Calu3 (cell line): ENCODE data around the gene LDAH. TPM values are rescaled to one million over a fixed set of nuclear protein-coding genes. Genes with fewer than 3 reads are reported as not detected.

ENCODE experiments used
- BruUV-seq: library from RNA; stranded (reverse); fragments of 400-500 nt; replicated peaks from 2 replicates; lab custom pipeline; 2021; lab: Mats Ljungman, UMichigan
- CTCF ChIA-PET: fragments of 300-600 bp; sonication (Branson Sonifier 250); formaldehyde crosslinking; loops from one replicate; lab custom pipeline; 2022; ENCODE audit warnings: antibody characterized with exemption; lab: Charles Lee
- DNase-seq: peaks from one replicate; pipeline ENCODE4 v3.0.0; 2022
- H3K27ac Mint-ChIP-seq: one replicate; pipeline ENCODE4 v1.8.0; 2022; ENCODE audit warnings: mixed read lengths; ENCODE audit not compliant: unreplicated experiment
- H3K27me3 Mint-ChIP-seq: one replicate; pipeline ENCODE4 v1.8.0; 2022; ENCODE audit warnings: mixed read lengths; ENCODE audit not compliant: unreplicated experiment
- H3K36me3 Mint-ChIP-seq: one replicate; pipeline ENCODE4 v1.8.0; 2022; ENCODE audit warnings: mild to moderate bottlenecking, moderate library complexity, mixed read lengths; ENCODE audit not compliant: insufficient read depth, unreplicated experiment
- H3K4me1 Mint-ChIP-seq: one replicate; pipeline ENCODE4 v1.8.0; 2022; ENCODE audit warnings: mild to moderate bottlenecking, low read depth, mixed read lengths; ENCODE audit not compliant: unreplicated experiment
- H3K4me3 Mint-ChIP-seq: one replicate; pipeline ENCODE4 v1.8.0; 2022; ENCODE audit warnings: mild to moderate bottlenecking, low read depth, moderate library complexity, mixed read lengths; ENCODE audit not compliant: unreplicated experiment
- H3K9me3 Mint-ChIP-seq: one replicate; pipeline ENCODE4 v1.8.0; 2022; ENCODE audit warnings: low read depth, mixed read lengths; ENCODE audit not compliant: unreplicated experiment
- CTCF ChIP-seq: fragments of 200-600 bp; IDR thresholded peaks from one replicate; pipeline ENCODE4 v1.8.0; 2022; ENCODE audit warnings: antibody characterized with exemption; ENCODE audit not compliant: unreplicated experiment
- intact Hi-C: fragments of 100-400 bp; cut with micrococcal nuclease; formaldehyde crosslinking; loops from one replicate; pipeline ENCODE4 v1.10.0; 2022; ENCODE audit not compliant: unreplicated experiment
- total RNA-seq: library from RNA; stranded (reverse); gene quantifications from 2 replicates; pipeline ENCODE4 v1.2.3, GENCODE V29; 2022

LDAH gene
- total RNA-seq, 1 experiment from 2014 or later, result 18.1 TPM

- Mint-ChIP-seq H3K4me1 (no peaks in the 10 kb centered on the region), H3K36me3 (no peaks in the 10 kb centered on the region), H3K9me3 (no peaks in the 10 kb centered on the region), H3K27ac (no peak overlapping the region), H3K4me3 (no peak overlapping the region), H3K27me3 (peaks cover 16% of the 10 kb centered on the region)
- no TSS peak for BruUV-seq
- intact Hi-C loops, result no loop called here
- CTCF ChIA-PET, result no interaction called here
- DNase-seq, result no peak
- TF ChIP-seq CTCF, result no peak
These were observed 150.5 kb downstream of the LDAH start for GRCh38 chr2:20672201-20672951.

GRCh38 chr2:20671736-20672080, 151.2 kb downstream of the LDAH start:
- Mint-ChIP-seq H3K4me1 (no peaks in the 10 kb centered on the region), H3K27me3 (peaks cover 19% of the 10 kb centered on the region), H3K9me3 (no peaks in the 10 kb centered on the region), H3K27ac (no peak overlapping the region), H3K4me3 (no peak overlapping the region), H3K36me3 (no peaks in the 10 kb centered on the region)
- DNase-seq, result no peak
- no peak for TF ChIP-seq CTCF
- intact Hi-C loops, result no loop called here
- CTCF ChIA-PET, result no interaction called here
- BruUV-seq, result no TSS peak

- CTCF ChIA-PET, result no interaction called here
- H3K27me3 Mint-ChIP-seq, result peaks cover 24% of the 10 kb centered on the region
These were observed 151.7 kb downstream of the LDAH start for GRCh38 chr2:20671036-20671735.

More at GRCh38 chr2:20671036-20671735, 151.7 kb downstream of the LDAH start:
- H3K4me1 Mint-ChIP-seq, result no peaks in the 10 kb centered on the region
- H3K27ac Mint-ChIP-seq, result no peak overlapping the region
- H3K36me3 Mint-ChIP-seq, result no peaks in the 10 kb centered on the region
- no peak for TF ChIP-seq CTCF
- BruUV-seq, result no TSS peak
- no peak overlapping the region for H3K4me3 Mint-ChIP-seq
- H3K9me3 Mint-ChIP-seq, result no peaks in the 10 kb centered on the region
- intact Hi-C loops, result no loop called here
- DNase-seq, result no peak
